ENCODE data around the gene IFITM1. TPM values are rescaled to one million over a fixed set of nuclear protein-coding genes. Genes with fewer than 3 reads are reported as not detected.
"Not testable (repeated sequence)": the region's sequence is repeated elsewhere in the genome, so short reads cannot be mapped to it uniquely, and the experiment has no call there.

IFITM1 gene
- total and polyA plus RNA-seq, 2 of the 4 experiments (the other 2 are of a cell fraction): 24.2 to 68.9 TPM

- DNase-seq; H3K9me1 ChIP-seq (ENCODE audit: insufficient read depth, low read length); dilution Hi-C loops (cut with HindIII; ENCODE audit: low sequenced_read_pairs, unreplicated experiment); H3K9me3 ChIP-seq (ENCODE audit: control insufficient read depth, insufficient read depth, low read length); H2AFZ ChIP-seq (replicated peaks; ENCODE audit: low read length, poor library complexity); H3K36me3 ChIP-seq (ENCODE audit: control insufficient read depth, insufficient read depth, low read length); H3K27me3 ChIP-seq (ENCODE audit: control insufficient read depth, insufficient read depth, low read length); CTCF ChIA-PET; H4K20me1 ChIP-seq (ENCODE audit: insufficient read depth, low read length); H2BK20ac ChIP-seq (ENCODE audit: low read depth, low read length); H3K18ac ChIP-seq (ENCODE audit: low read depth, low read length): not testable (repeated sequence)
- peak overlapping the region; percentile 58 for H2BK5ac ChIP-seq (ENCODE audit: low read depth, low read length, poor library complexity, severe bottlenecking)
- H3K14ac ChIP-seq (replicated peaks; ENCODE audit: low read depth, low read length): peak overlapping the region; percentile 67; the same call in 1 of the 2 replicates
- peak overlapping the region; percentile 80 for H2AK5ac ChIP-seq (ENCODE audit: low read depth, low read length)
- peak overlapping the region; percentile 20; the same call in 1 of the 2 replicates for H2BK120ac ChIP-seq (ENCODE audit: low read depth, low read length)
- TSS peak; percentile 100 for BruUV-seq (replicated peaks)
- H3K79me1 ChIP-seq (ENCODE audit: low read depth in 1 of 2, low read length in 2 of 2): peaks cover 0 to 25% of the 10 kb centered on the region in 2 experiments; a peak in 2 of 4 replicates
- intact Hi-C loops (cut with micrococcal nuclease) (loop anchor here (5.0 kb wide), 1 partner anchor 102 kb away; the partner anchor contains the start of genes BET1L and RIC8A), in situ Hi-C loops (cut with MboI; ENCODE audit: low sequenced_read_pairs) (loop anchor here (10.0 kb wide), 2 partner anchors 46 to 146 kb away; partner anchors contain the start of gene PTDSS2)
- peak overlapping the region; percentile 24; the same call in 1 of the 2 replicates for H3K56ac ChIP-seq (ENCODE audit: extremely low read depth, insufficient read depth, low read length)
- peak overlapping the region; percentile 2 to 77; a peak in 3 of 4 replicates for H4K8ac ChIP-seq (ENCODE audit: low read depth in 2 of 2, low read length in 2 of 2)
- peak; percentile 0 for ATAC-seq (ENCODE audit: low read depth)
- H3K4ac ChIP-seq (ENCODE audit: low read depth, low read length): peak overlapping the region; percentile 90
- H3K27ac ChIP-seq (ENCODE audit: insufficient read depth, low read length): peak overlapping the region; percentile 19
- 67% methylated on average over 8 of the region's 24 CpGs; no CpG with 5 or more reads in 1 of the 2 experiments for WGBS, 2 experiments (ENCODE audit: extremely low coverage in 2 of 2, insufficient read length in 1 of 2)
- peak overlapping the region; percentile 89 for H3K4me2 ChIP-seq (ENCODE audit: low read depth, low read length)
- peak overlapping the region; percentile 83 for H3K23ac ChIP-seq (ENCODE audit: low read depth, low read length)
- peak overlapping the region; percentile 53 for H3K4me3 ChIP-seq (ENCODE audit: insufficient read depth, low read depth, low read length)
- H2AK9ac ChIP-seq (replicated peaks; ENCODE audit: low read depth, low read length, poor library complexity): peak overlapping the region; percentile 60
- peak overlapping the region; percentile 42; the same call in 1 of the 2 replicates for H4K5ac ChIP-seq (ENCODE audit: low read depth, low read length)
- peak overlapping the region; percentile 80 for H4K91ac ChIP-seq (ENCODE audit: insufficient read depth, low read depth, low read length)
- POLR2A ChIA-PET (ENCODE audit: unreplicated experiment): interaction anchor here (0.6 kb wide), 1 partner anchor 47 kb away, joined by 4 read pairs; no protein-coding TSS in a partner anchor
- peak overlapping the region; percentile 12; the same call in 2 of the 3 replicates for H2BK15ac ChIP-seq (ENCODE audit: low read depth, low read length)
- H3K4me1 ChIP-seq (ENCODE audit: control insufficient read depth, insufficient read depth, low read length): peaks cover 20% of the 10 kb centered on the region
- peak overlapping the region; percentile 74 for H3K9ac ChIP-seq (ENCODE audit: low read depth, low read length)
Measured at GRCh38 chr11:308740-309665, 4.8 kb upstream of the IFITM1 start.

- Histone ChIP-seq H4K8ac (ENCODE audit: low read depth in 2 of 2, low read length in 2 of 2) (peak overlapping the region in 1 of 2 experiments; percentile 48; a peak in 1 of 4 replicates), H2BK5ac (ENCODE audit: low read depth, low read length, poor library complexity, severe bottlenecking) (peak overlapping the region; percentile 60), H3K56ac (ENCODE audit: extremely low read depth, insufficient read depth, low read length) (peak overlapping the region; percentile 54), H3K4me1 (ENCODE audit: control insufficient read depth, insufficient read depth, low read length) (peaks cover 22% of the 10 kb centered on the region), H4K91ac (ENCODE audit: insufficient read depth, low read depth, low read length) (peak overlapping the region; percentile 63; the same call in 1 of the 2 replicates), H3K9ac (ENCODE audit: low read depth, low read length) (peak overlapping the region; percentile 86), H2AK5ac (ENCODE audit: low read depth, low read length) (peak overlapping the region; percentile 83), H3K4me2 (ENCODE audit: low read depth, low read length) (peak overlapping the region; percentile 89), H4K5ac (ENCODE audit: low read depth, low read length) (peak overlapping the region; percentile 58; the same call in 1 of the 2 replicates), H3K23ac (ENCODE audit: low read depth, low read length) (peak overlapping the region; percentile 91; the same call in 1 of the 2 replicates), H3K4ac (ENCODE audit: low read depth, low read length) (peak overlapping the region; percentile 90), H3K14ac (replicated peaks; ENCODE audit: low read depth, low read length) (peak overlapping the region; percentile 92; the same call in 1 of the 2 replicates), H3K27ac (ENCODE audit: insufficient read depth, low read length) (peak overlapping the region; percentile 73), H2BK120ac (ENCODE audit: low read depth, low read length) (peak overlapping the region; percentile 77; the same call in 1 of the 2 replicates), H3K79me1 (ENCODE audit: low read depth in 1 of 2, low read length in 2 of 2) (peaks cover 3 to 35% of the 10 kb centered on the region in 2 experiments; a peak in 3 of 4 replicates), H3K4me3 (ENCODE audit: insufficient read depth, low read depth, low read length) (peak overlapping the region; percentile 53), H3K18ac (ENCODE audit: low read depth, low read length) (peak overlapping the region; percentile 69)
- in situ Hi-C loops (cut with MboI; ENCODE audit: low sequenced_read_pairs): loop anchor here (10.0 kb wide), 2 partner anchors 45 to 145 kb away; partner anchors contain the start of gene PTDSS2
- H4K20me1 ChIP-seq (ENCODE audit: insufficient read depth, low read length); H3K27me3 ChIP-seq (ENCODE audit: control insufficient read depth, insufficient read depth, low read length); BruUV-seq (replicated peaks); H2BK15ac ChIP-seq (ENCODE audit: low read depth, low read length); dilution Hi-C loops (cut with HindIII; ENCODE audit: low sequenced_read_pairs, unreplicated experiment); H3K36me3 ChIP-seq (ENCODE audit: control insufficient read depth, insufficient read depth, low read length); H3K9me1 ChIP-seq (ENCODE audit: insufficient read depth, low read length); H2AFZ ChIP-seq (replicated peaks; ENCODE audit: low read length, poor library complexity); H3K9me3 ChIP-seq (ENCODE audit: control insufficient read depth, insufficient read depth, low read length); H2AK9ac ChIP-seq (replicated peaks; ENCODE audit: low read depth, low read length, poor library complexity); H2BK20ac ChIP-seq (ENCODE audit: low read depth, low read length); CTCF ChIA-PET: not testable (repeated sequence)
- 0% methylated on average over 1 of the region's 18 CpGs; no CpG with 5 or more reads in 1 of the 2 experiments for WGBS, 2 experiments (ENCODE audit: extremely low coverage in 2 of 2, insufficient read length in 1 of 2)
- intact Hi-C loops (cut with micrococcal nuclease): loop anchor here (5.0 kb wide), 1 partner anchor 103 kb away; the partner anchor contains the start of genes BET1L and RIC8A
- ATAC-seq (ENCODE audit: low read depth): peak; percentile 0; the same call in 1 of the 2 replicates
- POLR2A ChIA-PET (ENCODE audit: unreplicated experiment): interaction anchor here (0.6 kb wide), 1 partner anchor 46 kb away, joined by 4 read pairs; no protein-coding TSS in a partner anchor
- DNase-seq: peak; percentile 20
Measured at GRCh38 chr11:309979-310572, 3.8 kb upstream of the IFITM1 start.

All from IMR-90 (cell line).